Right lobe of liver (tissue), 6 donors: ENCODE measurements around the gene B4GALT6. TPM values are rescaled to one million over a fixed set of nuclear protein-coding genes. Genes with fewer than 3 reads are reported as not detected.

Experiments used
- ATAC-seq, 4 donors: fragments of 200-7000 bp; cut with Tn5 transposase; one replicate each; pipeline ENCODE4 v1.9.1; 2020; ENCODE audit warnings: mild to moderate bottlenecking in 4 of 4, moderate library complexity in 4 of 4
- DNase-seq, 3 donors: peaks; one replicate each; pipeline ENCODE4 v3.0.0-alpha.2; 2020
- H3K27ac ChIP-seq, 3 donors: fragments of 200-600 bp; one replicate each; pipeline ENCODE4 v1.8.0; 2022
- H3K27me3 ChIP-seq, 2 donors: fragments of 200-600 bp; one replicate each; pipeline ENCODE4 v1.8.0; 2022
- H3K36me3 ChIP-seq, 4 donors: fragments of 200-600 bp; sonication (generic) in 1 of 4; one replicate each; pipeline versions ENCODE4 v1.5.1 to v1.8.0; 2017 to 2022; ENCODE audit warnings: control low read depth in 1 of 4
- H3K4me1 ChIP-seq, 4 donors: fragments of 200-600 bp; sonication (generic) in 1 of 4; one replicate each; pipeline versions ENCODE4 v1.5.1 to v1.8.0; 2017 to 2022; ENCODE audit warnings: control low read depth in 1 of 4
- H3K4me3 ChIP-seq, 3 donors: fragments of 200-600 bp; one replicate each; pipeline ENCODE4 v1.8.0; 2022
- H3K9me3 ChIP-seq, 4 donors: fragments of 200-600 bp; sonication (generic) in 1 of 4; one replicate each; pipeline versions ENCODE4 v1.5.1 to v1.8.0; 2017 to 2022; ENCODE audit warnings: control low read depth in 1 of 4
- POLR2A ChIP-seq: fragments of 450-650 bp; IDR thresholded peaks from one replicate; pipeline ENCODE4 v1.6.1; 2017; ENCODE audit warnings: antibody characterized with exemption, mild to moderate bottlenecking
- WGBS: methylation state at CpG from one replicate; pipeline ENCODE4 v1.1.6; 2018; ENCODE audit warnings: low coverage, low lambda C conversion rate; ENCODE audit not compliant: insufficient coverage; ENCODE audit errors: missing lambda C conversion rate; 5-methylcytosine and 5-hydroxymethylcytosine counted together
- intact Hi-C, 2 donors: fragments of 100-400 bp; cut with DNase I; formaldehyde crosslinking; loops; one replicate each; pipeline versions ENCODE4 v1.11.2 to v1.14.1; 2022
- total RNA-seq, 6 experiments: library from RNA; depleted of rRNA in 2 of 6; stranded (reverse); fragments of >200 nt in 2 of 6; fragmentation: NEBNext Ultra II Directional in 3 of 6; extraction: Animal tissue kit (Norgen Biotek cat#: 25700) in 3 of 6; gene quantifications; one replicate each; pipeline versions ENCODE4 v1.1.0 to v1.2.4, GENCODE V29; 2016 to 2023
- TF ChIP-seq, protein P1 (sequence below), 4 donors: fragments of 200-600 bp in 3 of 4; fragments of 450-650 bp in 1 of 4; IDR thresholded peaks; one replicate each; pipeline versions ENCODE4 v1.5.1 to v1.8.0; 2016 to 2022; ENCODE audit warnings: antibody characterized with exemption in 4 of 4, mild to moderate bottlenecking in 2 of 4
- donor health status: DM: no; HTN: yes; CAD: no.
- donor health status: DM: no; HTN: no; CAD: no.
- donor health status: DM: no; HTN: no; CAD: no.
- donor health status: DM: no; HTN: yes; CAD: no.
- donor health status: DM: no; HTN: yes; CAD: no.

The B4GALT6 gene
- total RNA-seq, 6 experiments from 2014 or later: 1.7 to 4.8 (median 2.0) TPM

DNA sequence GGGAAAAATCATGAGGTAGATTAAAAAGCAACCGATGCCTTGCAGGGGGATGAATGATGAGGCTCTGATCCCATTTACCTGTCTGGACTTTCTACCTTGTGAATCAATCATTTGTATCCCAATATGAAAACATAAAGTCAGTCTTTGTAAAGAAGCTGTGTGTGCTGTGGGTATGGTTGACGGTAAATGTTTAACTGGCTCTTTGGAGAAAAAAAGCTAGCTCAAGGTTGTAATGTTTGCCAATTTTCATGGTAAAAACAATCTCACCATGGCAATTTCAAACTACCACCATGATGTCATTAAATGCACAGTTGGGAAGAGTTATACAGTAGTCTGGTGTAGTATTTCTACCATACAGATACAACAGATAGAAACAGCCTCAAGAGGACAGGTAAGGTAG is 78.1 kb downstream of the B4GALT6 start:
- 47% methylated on average over 2 of the region's 2 CpGs for WGBS
- Histone ChIP-seq H3K27ac (no peak overlapping the region), H3K4me3 (no peak overlapping the region), H3K36me3 (peaks cover 0 to 3% (median 0%) of the 10 kb centered on the region in 4 donors), H3K27me3 (no peaks in the 10 kb centered on the region), H3K4me1 (peaks cover 0 to 9% (median 2%) of the 10 kb centered on the region in 4 donors), H3K9me3 (no peaks in the 10 kb centered on the region)
- DNase-seq: no peak
- intact Hi-C loops: no loop called here
- TF ChIP-seq, protein P1, sequence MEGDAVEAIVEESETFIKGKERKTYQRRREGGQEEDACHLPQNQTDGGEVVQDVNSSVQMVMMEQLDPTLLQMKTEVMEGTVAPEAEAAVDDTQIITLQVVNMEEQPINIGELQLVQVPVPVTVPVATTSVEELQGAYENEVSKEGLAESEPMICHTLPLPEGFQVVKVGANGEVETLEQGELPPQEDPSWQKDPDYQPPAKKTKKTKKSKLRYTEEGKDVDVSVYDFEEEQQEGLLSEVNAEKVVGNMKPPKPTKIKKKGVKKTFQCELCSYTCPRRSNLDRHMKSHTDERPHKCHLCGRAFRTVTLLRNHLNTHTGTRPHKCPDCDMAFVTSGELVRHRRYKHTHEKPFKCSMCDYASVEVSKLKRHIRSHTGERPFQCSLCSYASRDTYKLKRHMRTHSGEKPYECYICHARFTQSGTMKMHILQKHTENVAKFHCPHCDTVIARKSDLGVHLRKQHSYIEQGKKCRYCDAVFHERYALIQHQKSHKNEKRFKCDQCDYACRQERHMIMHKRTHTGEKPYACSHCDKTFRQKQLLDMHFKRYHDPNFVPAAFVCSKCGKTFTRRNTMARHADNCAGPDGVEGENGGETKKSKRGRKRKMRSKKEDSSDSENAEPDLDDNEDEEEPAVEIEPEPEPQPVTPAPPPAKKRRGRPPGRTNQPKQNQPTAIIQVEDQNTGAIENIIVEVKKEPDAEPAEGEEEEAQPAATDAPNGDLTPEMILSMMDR (IDR thresholded peaks at IDR 0.05): no peak
- TF ChIP-seq POLR2A: no peak
- ATAC-seq: peak in 2 of 4 donors; percentile 33 to 35

- ATAC-seq: no peak
- Histone ChIP-seq H3K4me1 (peaks cover 0 to 9% (median 1%) of the 10 kb centered on the region in 4 donors), H3K4me3 (no peak overlapping the region), H3K9me3 (no peaks in the 10 kb centered on the region), H3K27me3 (no peaks in the 10 kb centered on the region), H3K36me3 (peaks cover 0 to 17% (median 9%) of the 10 kb centered on the region in 4 donors), H3K27ac (no peak overlapping the region)
- DNase-seq: no peak
- TF ChIP-seq POLR2A: no peak
- TF ChIP-seq, protein P1 (IDR thresholded peaks at IDR 0.05): no peak
- intact Hi-C loops: no loop called here
Measured at GRCh38 chr18:31603315-31603714, 81.1 kb downstream of the B4GALT6 start.

DNA sequence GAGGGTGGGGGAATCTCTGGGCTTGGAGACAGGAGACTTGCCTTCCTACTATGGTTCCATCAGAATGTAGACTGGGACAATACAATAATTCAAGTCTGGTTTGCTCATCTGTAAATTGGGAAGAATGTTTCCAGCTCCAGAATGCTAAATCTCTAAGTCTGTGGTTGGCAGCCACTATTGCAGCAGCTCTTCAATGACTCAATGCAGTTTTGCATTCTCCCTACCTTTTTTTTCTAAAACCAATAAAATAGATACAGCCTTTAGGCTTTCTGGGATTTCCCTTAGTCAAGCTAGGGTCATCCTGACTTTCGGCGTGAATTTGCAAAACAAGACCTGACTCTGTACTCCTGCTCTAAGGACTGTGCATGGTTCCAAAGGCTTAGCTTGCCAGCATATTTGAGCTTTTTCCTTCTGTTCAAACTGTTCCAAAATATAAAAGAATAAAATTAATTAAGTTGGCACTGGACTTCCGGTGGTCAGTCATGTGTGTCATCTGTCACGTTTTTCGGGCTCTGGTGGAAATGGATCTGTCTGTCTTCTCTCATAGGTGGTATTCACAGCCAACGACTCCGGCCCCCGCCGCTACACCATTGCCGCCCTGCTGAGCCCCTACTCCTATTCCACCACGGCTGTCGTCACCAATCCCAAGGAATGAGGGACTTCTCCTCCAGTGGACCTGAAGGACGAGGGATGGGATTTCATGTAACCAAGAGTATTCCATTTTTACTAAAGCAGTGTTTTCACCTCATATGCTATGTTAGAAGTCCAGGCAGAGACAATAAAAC is 86.2 kb downstream of the B4GALT6 start:
- TF ChIP-seq, protein P1 (IDR thresholded peaks at IDR 0.05): no peak
- TF ChIP-seq POLR2A: no peak
- WGBS: 82% methylated on average over 13 of the region's 13 CpGs

DNA sequence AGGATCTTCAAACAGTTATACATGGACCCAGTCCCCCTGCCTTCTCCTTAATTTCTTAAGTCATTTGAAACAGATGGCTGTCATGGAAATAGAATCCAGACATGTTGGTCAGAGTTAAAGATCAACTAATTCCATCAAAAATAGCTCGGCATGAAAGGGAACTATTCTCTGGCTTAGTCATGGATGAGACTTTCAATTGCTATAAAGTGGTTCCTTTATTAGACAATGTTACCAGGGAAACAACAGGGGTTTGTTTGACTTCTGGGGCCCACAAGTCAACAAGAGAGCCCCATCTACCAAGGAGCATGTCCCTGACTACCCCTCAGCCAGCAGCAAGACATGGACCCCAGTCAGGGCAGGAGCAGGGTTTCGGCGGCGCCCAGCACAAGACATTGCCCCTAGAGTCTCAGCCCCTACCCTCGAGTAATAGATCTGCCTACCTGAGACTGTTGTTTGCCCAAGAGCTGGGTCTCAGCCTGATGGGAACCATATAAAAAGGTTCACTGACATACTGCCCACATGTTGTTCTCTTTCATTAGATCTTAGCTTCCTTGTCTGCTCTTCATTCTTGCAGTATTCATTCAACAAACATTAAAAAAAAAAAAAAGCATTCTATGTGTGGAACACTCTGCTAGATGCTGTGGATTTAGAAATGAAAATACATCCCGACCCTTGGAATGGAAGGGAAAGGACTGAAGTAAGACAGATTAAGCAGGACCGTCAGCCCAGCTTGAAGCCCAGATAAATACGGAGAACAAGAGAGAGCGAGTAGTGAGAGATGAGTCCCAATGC is 88.1 kb downstream of the B4GALT6 start:
- peaks cover 0 to 16% (median under 1%) of the 10 kb centered on the region in 4 donors for H3K4me1 ChIP-seq
- TF ChIP-seq, protein P1 (IDR thresholded peaks at IDR 0.05): no peak
- no peak for TF ChIP-seq POLR2A
- no peak overlapping the region for H3K27ac ChIP-seq
- H3K36me3 ChIP-seq: peaks cover 0 to 77% (median 20%) of the 10 kb centered on the region in 4 donors
- intact Hi-C loops: no loop called here
- DNase-seq: no peak
- no peak overlapping the region for H3K4me3 ChIP-seq
- 58% methylated on average over 5 of the region's 9 CpGs for WGBS
- peak in 2 of 4 donors; percentile 6 to 14 for ATAC-seq
- H3K27me3 ChIP-seq: no peaks in the 10 kb centered on the region
- H3K9me3 ChIP-seq: no peaks in the 10 kb centered on the region

More for the DNA sequence above, 86.2 kb downstream of the B4GALT6 start:
- intact Hi-C loops: no loop called here
- Histone ChIP-seq H3K36me3 (peaks cover 0 to 68% (median 20%) of the 10 kb centered on the region in 4 donors), H3K27me3 (no peaks in the 10 kb centered on the region), H3K4me1 (peaks cover 0 to 16% (median 0%) of the 10 kb centered on the region in 4 donors), H3K4me3 (no peak overlapping the region), H3K27ac (no peak overlapping the region), H3K9me3 (no peaks in the 10 kb centered on the region)
- no peak for ATAC-seq
- DNase-seq: no peak
